Uterus (tissue), 4 donors: Measurements from ENCODE around the gene CXCL11. TPM values are rescaled to one million over a fixed set of nuclear protein-coding genes. Genes with fewer than 3 reads are reported as not detected.
"Not testable (repeated sequence)": the region's sequence is repeated elsewhere in the genome, so short reads cannot be mapped to it uniquely, and the experiment has no call there.

ENCODE experiments used
- DNase-seq, 2 donors: peaks; one replicate each; pipeline ENCODE4 v3.0.0-alpha.2; 2019 to 2020
- H3K27ac ChIP-seq, 2 donors: fragments of 200-600 bp; sonication (generic); 1 replicate in 1 of 2; 2 replicates in 1 of 2; pipeline ENCODE4 v1.5.1; 2016 to 2018
- H3K27me3 ChIP-seq, 2 donors: fragments of 200-600 bp; sonication (generic); one replicate each; pipeline ENCODE4 v1.5.1; 2018 to 2019; ENCODE audit warnings: control low read depth in 1 of 2
- H3K36me3 ChIP-seq, 2 donors: fragments of 200-600 bp; sonication (generic); one replicate each; pipeline ENCODE4 v1.5.1; 2019; ENCODE audit warnings: control low read depth in 1 of 2
- H3K4me1 ChIP-seq, 2 donors: fragments of 200-600 bp; sonication (generic); one replicate each; pipeline ENCODE4 v1.5.1; 2018 to 2019; ENCODE audit warnings: control low read depth in 1 of 2
- H3K4me3 ChIP-seq, 2 donors: fragments of 200-600 bp; sonication (generic); 1 replicate in 1 of 2; 2 replicates in 1 of 2; pipeline ENCODE4 v1.5.1; 2018 to 2019; ENCODE audit warnings: mild to moderate bottlenecking in 1 of 2
- H3K9me3 ChIP-seq, 2 donors: fragments of 200-600 bp; sonication (generic); one replicate each; pipeline ENCODE4 v1.5.1; 2019; ENCODE audit warnings: control low read depth in 1 of 2
- POLR2A ChIP-seq, 2 donors: fragments of 450-650 bp; IDR thresholded peaks; one replicate each; pipeline ENCODE4 v1.6.1; 2016; ENCODE audit warnings: antibody characterized with exemption in 2 of 2, mild to moderate bottlenecking in 1 of 2, moderate library complexity in 1 of 2
- intact Hi-C: fragments of 100-400 bp; cut with DNase I; formaldehyde crosslinking; loops from one replicate; pipeline ENCODE4 v1.15.1; 2023; ENCODE audit warnings: low total_unique reads
- total RNA-seq, 4 donors: library from RNA; depleted of rRNA in 3 of 4; stranded (reverse); fragments of >200 nt in 3 of 4; gene quantifications; one replicate each; pipeline versions ENCODE4 v1.1.0 to v1.2.4, GENCODE V29; 2014 to 2023
- TF ChIP-seq, protein P1 (sequence below), 4 experiments: fragments of 200-600 bp in 2 of 4; fragments of 450-650 bp in 2 of 4; sonication (generic) in 2 of 4; IDR thresholded peaks; one replicate each; pipeline ENCODE4 v1.5.1; 2016 to 2019; ENCODE audit warnings: antibody characterized with exemption in 4 of 4, mild to moderate bottlenecking in 2 of 4, moderate library complexity in 1 of 4
- donor health status: DM: yes; HTN: yes; CAD: no.

Gene CXCL11
- total RNA-seq, 4 donors from 2014 or later = 0.14 TPM; not detected in 3

DNA sequence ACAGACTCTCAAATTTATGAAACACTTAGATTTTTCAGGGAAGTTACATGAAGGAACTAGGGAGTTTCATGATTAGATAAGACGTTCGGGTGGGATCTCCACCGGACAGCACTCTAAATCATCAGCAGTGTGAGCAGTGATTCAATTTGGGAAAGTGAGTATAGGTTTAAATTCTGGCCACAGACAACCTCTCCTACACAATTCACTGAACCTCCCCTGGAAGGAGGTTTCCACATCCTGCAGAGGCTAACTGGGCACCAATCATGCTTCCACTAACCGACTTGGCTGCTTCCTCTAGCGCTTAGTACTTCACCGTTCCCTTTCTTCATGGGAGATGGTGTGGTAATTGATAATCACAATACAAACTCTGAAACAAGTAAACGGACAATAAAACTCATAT is 34.2 kb downstream of the CXCL11 start:
- Histone ChIP-seq H3K4me3 (no peak overlapping the region), H3K36me3 (no peaks in the 10 kb centered on the region), H3K9me3 (no peaks in the 10 kb centered on the region), H3K4me1 (no peaks in the 10 kb centered on the region), H3K27ac (no peak overlapping the region), H3K27me3 (no peaks in the 10 kb centered on the region)
- DNase-seq = no peak
- TF ChIP-seq, protein P1, sequence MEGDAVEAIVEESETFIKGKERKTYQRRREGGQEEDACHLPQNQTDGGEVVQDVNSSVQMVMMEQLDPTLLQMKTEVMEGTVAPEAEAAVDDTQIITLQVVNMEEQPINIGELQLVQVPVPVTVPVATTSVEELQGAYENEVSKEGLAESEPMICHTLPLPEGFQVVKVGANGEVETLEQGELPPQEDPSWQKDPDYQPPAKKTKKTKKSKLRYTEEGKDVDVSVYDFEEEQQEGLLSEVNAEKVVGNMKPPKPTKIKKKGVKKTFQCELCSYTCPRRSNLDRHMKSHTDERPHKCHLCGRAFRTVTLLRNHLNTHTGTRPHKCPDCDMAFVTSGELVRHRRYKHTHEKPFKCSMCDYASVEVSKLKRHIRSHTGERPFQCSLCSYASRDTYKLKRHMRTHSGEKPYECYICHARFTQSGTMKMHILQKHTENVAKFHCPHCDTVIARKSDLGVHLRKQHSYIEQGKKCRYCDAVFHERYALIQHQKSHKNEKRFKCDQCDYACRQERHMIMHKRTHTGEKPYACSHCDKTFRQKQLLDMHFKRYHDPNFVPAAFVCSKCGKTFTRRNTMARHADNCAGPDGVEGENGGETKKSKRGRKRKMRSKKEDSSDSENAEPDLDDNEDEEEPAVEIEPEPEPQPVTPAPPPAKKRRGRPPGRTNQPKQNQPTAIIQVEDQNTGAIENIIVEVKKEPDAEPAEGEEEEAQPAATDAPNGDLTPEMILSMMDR (IDR thresholded peaks at IDR 0.05) = no peak
- TF ChIP-seq POLR2A (IDR thresholded peaks at IDR 0.05) = no peak
- intact Hi-C loops = no loop called here

- DNase-seq = no peak
- Histone ChIP-seq H3K27ac (no peak overlapping the region), H3K4me3 (no peak overlapping the region), H3K9me3 (no peaks in the 10 kb centered on the region), H3K4me1 (no peaks in the 10 kb centered on the region), H3K36me3 (no peaks in the 10 kb centered on the region), H3K27me3 (no peaks in the 10 kb centered on the region)
- intact Hi-C loops = no loop called here
- TF ChIP-seq, protein P1 (IDR thresholded peaks at IDR 0.05) = no peak
- no peak for TF ChIP-seq POLR2A (IDR thresholded peaks at IDR 0.05)
Observed at GRCh38 chr4:76000279-76000678, 35.6 kb downstream of the CXCL11 start.

DNA sequence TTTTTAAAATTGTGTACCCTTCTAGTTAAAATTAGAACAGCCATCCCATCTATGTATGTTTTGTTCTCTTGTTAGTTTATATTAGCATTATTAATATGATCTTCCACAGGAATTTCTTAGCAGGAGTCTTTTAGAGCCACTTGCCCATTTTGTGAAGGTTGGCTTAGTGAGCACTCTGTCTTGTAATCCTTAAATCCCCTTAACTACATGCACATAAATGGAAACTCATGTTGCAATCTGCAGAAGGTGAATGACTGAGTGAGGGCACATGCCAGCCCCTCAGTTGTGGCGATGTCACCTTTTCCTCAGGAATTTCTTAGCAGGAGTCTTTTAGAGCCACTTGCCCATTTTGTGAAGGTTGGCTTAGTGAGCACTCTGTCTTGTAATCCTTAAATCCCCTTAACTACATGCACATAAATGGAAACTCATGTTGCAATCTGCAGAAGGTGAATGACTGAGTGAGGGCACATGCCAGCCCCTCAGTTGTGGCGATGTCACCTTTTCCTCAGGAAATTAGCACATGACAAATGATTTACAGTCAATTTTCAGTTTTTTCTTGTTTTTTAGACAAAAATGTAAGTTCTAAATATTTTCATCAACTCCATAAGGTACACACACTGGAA is 37.2 kb downstream of the CXCL11 start:
- not testable (repeated sequence) for H3K27me3 ChIP-seq

GRCh38 chr4:75997946-75998345 is 37.9 kb downstream of the CXCL11 start:
- Histone ChIP-seq H3K4me1 (no peaks in the 10 kb centered on the region), H3K27ac (no peak overlapping the region), H3K36me3 (no peaks in the 10 kb centered on the region), H3K27me3 (no peaks in the 10 kb centered on the region), H3K4me3 (no peak overlapping the region), H3K9me3 (no peaks in the 10 kb centered on the region)
- TF ChIP-seq, protein P1 (IDR thresholded peaks at IDR 0.05) = no peak
- no peak for TF ChIP-seq POLR2A (IDR thresholded peaks at IDR 0.05)
- intact Hi-C loops = loop anchor here (10.0 kb wide), 1 partner anchor 67 kb away; no protein-coding TSS in a partner anchor
- DNase-seq = no peak

More for the DNA sequence above, 37.2 kb downstream of the CXCL11 start:
- H3K36me3 ChIP-seq, H3K4me3 ChIP-seq, DNase-seq, H3K4me1 ChIP-seq, H3K27ac ChIP-seq, H3K9me3 ChIP-seq: not testable (repeated sequence)
- intact Hi-C loops = loop anchor here (10.0 kb wide), 1 partner anchor 66 kb away; no protein-coding TSS in a partner anchor

- no peaks in the 10 kb centered on the region for H3K27me3 ChIP-seq
- no peak overlapping the region for H3K4me3 ChIP-seq
- no peak for DNase-seq
- no peaks in the 10 kb centered on the region for H3K9me3 ChIP-seq
- no peaks in the 10 kb centered on the region for H3K4me1 ChIP-seq
- no peaks in the 10 kb centered on the region for H3K36me3 ChIP-seq
- intact Hi-C loops = loop anchor here (10.0 kb wide), 1 partner anchor 68 kb away; no protein-coding TSS in a partner anchor
- TF ChIP-seq, protein P1 (IDR thresholded peaks at IDR 0.05) = no peak
- no peak for TF ChIP-seq POLR2A (IDR thresholded peaks at IDR 0.05)
- no peak overlapping the region for H3K27ac ChIP-seq
Observed at GRCh38 chr4:75997081-75997480, 38.8 kb downstream of the CXCL11 start.
